Natural killer cell (primary cell): Measurements from ENCODE around the gene MPHOSPH6. TPM values are rescaled to one million over a fixed set of nuclear protein-coding genes. Genes with fewer than 3 reads are reported as not detected.
A peak's percentile ranks its signal among the peaks of the same experiment; 100 is the strongest.

Experiments used
- ATAC-seq, 3 donors: fragments of 150-1000 bp in 2 of 3; fragments of 200-7000 bp in 1 of 3; cut with Tn5 transposase; 1 replicate in 1 of 3; 2 replicates in 2 of 3; pipeline ENCODE4 v1.10.0; 2021; ENCODE audit warnings: mild to moderate bottlenecking in 2 of 3, moderate library complexity in 2 of 3
- DNase-seq, 2 donors: peaks; one replicate each; pipeline versions ENCODE4 v3.0.0 to v3.0.0-alpha.2; 2013 to 2021; ENCODE audit warnings: mixed read lengths in 1 of 2
- H3K27ac ChIP-seq: one replicate; pipeline ENCODE4 v1.5.1; 2013; ENCODE audit warnings: mild to moderate bottlenecking, low read length
- H3K27me3 ChIP-seq: one replicate; pipeline ENCODE4 v1.6.1; 2013; ENCODE audit warnings: low read length; ENCODE audit not compliant: control insufficient read depth, insufficient read depth
- H3K36me3 ChIP-seq: one replicate; pipeline ENCODE4 v1.6.1; 2013; ENCODE audit warnings: low read length; ENCODE audit not compliant: control insufficient read depth, insufficient read depth
- H3K4me1 ChIP-seq: one replicate; pipeline ENCODE4 v1.6.1; 2013; ENCODE audit warnings: low read length; ENCODE audit not compliant: control insufficient read depth, insufficient read depth
- H3K4me3 ChIP-seq: one replicate; pipeline ENCODE4 v1.5.1; 2013; ENCODE audit warnings: low read length
- H3K9me3 ChIP-seq: one replicate; pipeline ENCODE4 v1.6.1; 2013; ENCODE audit warnings: low read length; ENCODE audit not compliant: control insufficient read depth, insufficient read depth
- H3K27ac Mint-ChIP-seq, 2 donors: one replicate each; pipeline ENCODE4 v1.8.0; 2022; ENCODE audit warnings: mild to moderate bottlenecking in 2 of 2, mixed read lengths in 2 of 2, moderate library complexity in 1 of 2
- H3K27me3 Mint-ChIP-seq, 2 donors: one replicate each; pipeline ENCODE4 v1.8.0; 2022; ENCODE audit warnings: low read depth in 2 of 2, mixed read lengths in 2 of 2
- H3K36me3 Mint-ChIP-seq: one replicate; pipeline ENCODE4 v1.8.0; 2022; ENCODE audit warnings: mixed read lengths
- H3K4me1 Mint-ChIP-seq, 2 donors: one replicate each; pipeline ENCODE4 v1.8.0; 2022; ENCODE audit warnings: mixed read lengths in 2 of 2
- H3K4me3 Mint-ChIP-seq: one replicate; pipeline ENCODE4 v1.8.0; 2022; ENCODE audit warnings: mild to moderate bottlenecking, moderate library complexity, mixed read lengths
- H3K9me3 Mint-ChIP-seq, 2 donors: one replicate each; pipeline ENCODE4 v1.8.0; 2022; ENCODE audit warnings: mixed read lengths in 2 of 2
- CTCF ChIP-seq: fragments of 200-600 bp; IDR thresholded peaks from one replicate; pipeline ENCODE4 v1.8.0; 2022; ENCODE audit warnings: antibody characterized with exemption
- WGBS: methylation state at CpG from one replicate; pipeline ENCODE4 v1.1.7; 2013; ENCODE audit warnings: missing lambda C conversion rate; ENCODE audit not compliant: insufficient coverage; 5-methylcytosine and 5-hydroxymethylcytosine counted together
- intact Hi-C: fragments of 100-400 bp; cut with micrococcal nuclease; formaldehyde crosslinking; loops from one replicate; pipeline ENCODE4 v1.14.2; 2022
- total RNA-seq, 4 donors: library from RNA; stranded (reverse); fragments of 120-200 nt in 1 of 4; gene quantifications; one replicate each; pipeline versions ENCODE4 v1.2.3 to v1.2.4, GENCODE V29; 2013 to 2022

MPHOSPH6 gene
- total RNA-seq, 3 donors from 2014 or later (not counting 1 experiment from before 2014, with no cell fraction given), result 14.5 to 25.3 (median 15.5) TPM

GRCh38 chr16:82187829-82188228 lies 17.8 kb upstream of the MPHOSPH6 start:
- H3K4me1 ChIP-seq, result peaks cover 4% of the 10 kb centered on the region
- no peak overlapping the region for H3K4me3 ChIP-seq
- peaks cover 0 to 2% of the 10 kb centered on the region in 2 donors for H3K27me3 Mint-ChIP-seq
- no peak overlapping the region for H3K4me3 Mint-ChIP-seq
- ATAC-seq, result peak in 2 of 3 donors; percentile 12 to 38
- no peaks in the 10 kb centered on the region for H3K36me3 ChIP-seq
- H3K36me3 Mint-ChIP-seq, result no peaks in the 10 kb centered on the region
- H3K9me3 Mint-ChIP-seq, result no peaks in the 10 kb centered on the region
- DNase-seq, result peak in 1 of 2 donors; percentile 18
- H3K27me3 ChIP-seq, result no peaks in the 10 kb centered on the region
- H3K27ac ChIP-seq, result no peak overlapping the region
- TF ChIP-seq CTCF, result no peak
- H3K27ac Mint-ChIP-seq, result no peak overlapping the region
- H3K9me3 ChIP-seq, result no peaks in the 10 kb centered on the region
- intact Hi-C loops, result no loop called here
- no CpG with 5 or more reads among the region's 1 CpG for WGBS
- H3K4me1 Mint-ChIP-seq, result peaks cover 5 to 6% of the 10 kb centered on the region in 2 donors

DNA sequence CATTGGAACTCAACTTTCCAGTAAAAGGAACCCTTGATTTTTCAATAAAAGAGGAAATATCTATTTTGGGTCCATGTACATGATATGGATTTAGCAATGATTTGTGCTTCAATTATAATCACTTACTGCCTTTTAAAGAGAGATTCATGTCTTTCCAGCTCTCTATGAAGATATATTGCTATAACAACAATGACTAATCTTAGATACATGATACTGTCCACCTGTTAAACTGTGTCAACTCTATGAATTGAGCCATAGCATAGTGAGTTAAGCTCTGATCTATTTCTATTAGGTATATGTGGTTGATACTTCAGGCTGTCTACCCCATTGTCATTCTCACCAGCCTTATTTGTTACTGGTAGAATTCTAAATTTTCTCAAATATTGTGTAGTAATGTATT lies 15.0 kb upstream of the MPHOSPH6 start:
- no peak for DNase-seq
- Mint-ChIP-seq H3K36me3 (no peaks in the 10 kb centered on the region), H3K4me3 (no peak overlapping the region), H3K9me3 (no peaks in the 10 kb centered on the region), H3K4me1 (no peaks in the 10 kb centered on the region), H3K27me3 (peaks cover 3 to 4% of the 10 kb centered on the region in 2 donors), H3K27ac (no peak overlapping the region)
- Histone ChIP-seq H3K4me1 (no peaks in the 10 kb centered on the region), H3K27me3 (no peaks in the 10 kb centered on the region), H3K4me3 (no peak overlapping the region), H3K9me3 (no peaks in the 10 kb centered on the region), H3K36me3 (no peaks in the 10 kb centered on the region), H3K27ac (no peak overlapping the region)
- intact Hi-C loops, result no loop called here
- TF ChIP-seq CTCF, result no peak
- no peak for ATAC-seq

- H3K4me3 Mint-ChIP-seq, result no peak overlapping the region
- DNase-seq, result no peak
- no peak for TF ChIP-seq CTCF
Measured at GRCh38 chr16:82184213-82184612, 14.2 kb upstream of the MPHOSPH6 start.

GRCh38 chr16:82183004-82183397 lies 13.0 kb upstream of the MPHOSPH6 start:
- DNase-seq (no peak), ATAC-seq (no peak)
- peaks cover 10 to 22% of the 10 kb centered on the region in 2 donors for H3K27me3 Mint-ChIP-seq
- intact Hi-C loops, result no loop called here
- H3K4me3 Mint-ChIP-seq, result no peak overlapping the region
- H3K4me3 ChIP-seq, result no peak overlapping the region
- H3K4me1 ChIP-seq, result no peaks in the 10 kb centered on the region
- no peaks in the 10 kb centered on the region for H3K9me3 Mint-ChIP-seq
- H3K36me3 ChIP-seq, result no peaks in the 10 kb centered on the region
- H3K4me1 Mint-ChIP-seq, result no peaks in the 10 kb centered on the region
- H3K9me3 ChIP-seq, result no peaks in the 10 kb centered on the region
- H3K36me3 Mint-ChIP-seq, result no peaks in the 10 kb centered on the region
- WGBS, result 88% methylated on average over 1 of the region's 1 CpG
- H3K27me3 ChIP-seq, result no peaks in the 10 kb centered on the region
- H3K27ac ChIP-seq, result no peak overlapping the region
- no peak for TF ChIP-seq CTCF
- no peak overlapping the region for H3K27ac Mint-ChIP-seq

More at GRCh38 chr16:82184213-82184612, 14.2 kb upstream of the MPHOSPH6 start:
- no peaks in the 10 kb centered on the region for H3K9me3 Mint-ChIP-seq
- H3K27ac Mint-ChIP-seq, result no peak overlapping the region
- H3K4me1 Mint-ChIP-seq, result no peaks in the 10 kb centered on the region
- no peaks in the 10 kb centered on the region for H3K36me3 Mint-ChIP-seq
- H3K27me3 Mint-ChIP-seq, result peaks cover 8 to 10% of the 10 kb centered on the region in 2 donors
- Histone ChIP-seq H3K4me3 (no peak overlapping the region), H3K36me3 (no peaks in the 10 kb centered on the region), H3K27ac (no peak overlapping the region), H3K9me3 (no peaks in the 10 kb centered on the region), H3K27me3 (no peaks in the 10 kb centered on the region), H3K4me1 (no peaks in the 10 kb centered on the region)
- no peak for ATAC-seq
- 85% methylated on average over 5 of the region's 5 CpGs for WGBS
- intact Hi-C loops, result no loop called here
